ENCODE results near the gene SARS1.

DNA sequence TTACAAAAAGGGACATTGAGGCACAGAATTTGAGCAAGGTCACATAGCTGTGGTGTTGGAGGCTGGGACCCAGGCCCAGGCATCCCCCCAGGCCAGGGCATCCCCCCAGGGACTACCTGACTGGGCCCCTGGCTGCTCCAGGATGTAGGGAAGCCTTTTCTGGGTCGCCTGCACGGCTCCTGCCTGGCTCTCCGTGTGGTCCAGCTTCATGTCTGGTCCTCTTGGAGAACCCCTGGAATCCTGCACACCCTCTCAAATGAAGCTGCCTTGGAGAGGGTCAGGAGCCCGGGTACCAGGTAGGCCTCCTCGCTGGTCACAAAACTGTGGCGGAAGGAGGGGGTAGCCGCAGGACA, 34.7 kb downstream of the SARS1 start:
- TF ChIP-seq EP300 (IDR thresholded peaks at IDR 0.05; ENCODE audit: borderline replicate concordance in 1 of 2, low read depth in 2 of 2, low read length in 2 of 2) (no peak), CTCF (IDR thresholded peaks at IDR 0.05; ENCODE audit: control extremely low read depth in 1 of 3, insufficient read depth in 1 of 3, low read depth in 1 of 3, low read length in 3 of 3) (no peak; a peak in 1 of 4 replicates), EGR1 (IDR thresholded peaks at IDR 0.05; ENCODE audit: borderline replicate concordance, low read depth, low read length) (no peak), POLR2AphosphoS5 (IDR thresholded peaks at IDR 0.05; ENCODE audit: low read depth, low read length) (no peak), RXRA (IDR thresholded peaks at IDR 0.05; ENCODE audit: insufficient read depth, low read depth, low read length) (no peak), TEAD4 (IDR thresholded peaks at IDR 0.05; ENCODE audit: low read depth, low read length) (no peak), EZH2 (IDR thresholded peaks at IDR 0.05; ENCODE audit: low read depth, low read length, severe bottlenecking) (no peak), KDM5A (IDR thresholded peaks at IDR 0.05; ENCODE audit: low read length) (no peak), SP2 (IDR thresholded peaks at IDR 0.05; ENCODE audit: low read length) (no peak)
